ENCODE measurements around the gene MUCL3.
A peak's percentile ranks its signal among the peaks of the same experiment; 100 is the strongest.

The MUCL3 gene

DNA sequence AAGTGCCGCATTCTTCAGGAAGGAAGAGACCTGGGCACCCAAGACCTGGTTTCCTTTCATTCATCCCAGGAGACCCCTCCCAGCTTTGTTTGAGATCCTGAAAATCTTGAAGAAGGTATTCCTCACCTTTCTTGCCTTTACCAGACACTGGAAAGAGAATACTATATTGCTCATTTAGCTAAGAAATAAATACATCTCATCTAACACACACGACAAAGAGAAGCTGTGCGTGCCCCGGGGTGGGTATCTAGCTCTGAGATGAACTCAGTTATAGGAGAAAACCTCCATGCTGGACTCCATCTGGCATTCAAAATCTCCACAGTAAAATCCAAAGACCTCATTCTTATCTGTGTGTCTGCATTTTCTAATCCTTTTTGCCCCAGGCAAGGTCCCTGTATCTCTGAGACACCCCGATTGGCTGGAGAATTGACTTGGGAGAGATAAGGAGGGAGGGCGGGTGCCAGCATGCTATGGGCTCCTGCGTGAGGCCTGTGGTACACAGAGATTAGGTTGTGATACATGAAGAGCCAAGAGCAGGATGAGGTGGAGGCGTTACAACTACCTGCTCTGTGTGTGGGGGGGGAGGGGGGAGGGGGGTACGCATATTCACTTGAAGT, 47.5 kb downstream of the MUCL3 start:
- Histone ChIP-seq H3K4me3 (replicated peaks; ENCODE audit: insufficient read depth, low read length) (no peak overlapping the region), H3K27ac (replicated peaks) (no peak overlapping the region), H3K27me3 (ENCODE audit: insufficient read depth, poor library complexity, severe bottlenecking) (no peaks in the 10 kb centered on the region)
- TF ChIP-seq, protein P1, sequence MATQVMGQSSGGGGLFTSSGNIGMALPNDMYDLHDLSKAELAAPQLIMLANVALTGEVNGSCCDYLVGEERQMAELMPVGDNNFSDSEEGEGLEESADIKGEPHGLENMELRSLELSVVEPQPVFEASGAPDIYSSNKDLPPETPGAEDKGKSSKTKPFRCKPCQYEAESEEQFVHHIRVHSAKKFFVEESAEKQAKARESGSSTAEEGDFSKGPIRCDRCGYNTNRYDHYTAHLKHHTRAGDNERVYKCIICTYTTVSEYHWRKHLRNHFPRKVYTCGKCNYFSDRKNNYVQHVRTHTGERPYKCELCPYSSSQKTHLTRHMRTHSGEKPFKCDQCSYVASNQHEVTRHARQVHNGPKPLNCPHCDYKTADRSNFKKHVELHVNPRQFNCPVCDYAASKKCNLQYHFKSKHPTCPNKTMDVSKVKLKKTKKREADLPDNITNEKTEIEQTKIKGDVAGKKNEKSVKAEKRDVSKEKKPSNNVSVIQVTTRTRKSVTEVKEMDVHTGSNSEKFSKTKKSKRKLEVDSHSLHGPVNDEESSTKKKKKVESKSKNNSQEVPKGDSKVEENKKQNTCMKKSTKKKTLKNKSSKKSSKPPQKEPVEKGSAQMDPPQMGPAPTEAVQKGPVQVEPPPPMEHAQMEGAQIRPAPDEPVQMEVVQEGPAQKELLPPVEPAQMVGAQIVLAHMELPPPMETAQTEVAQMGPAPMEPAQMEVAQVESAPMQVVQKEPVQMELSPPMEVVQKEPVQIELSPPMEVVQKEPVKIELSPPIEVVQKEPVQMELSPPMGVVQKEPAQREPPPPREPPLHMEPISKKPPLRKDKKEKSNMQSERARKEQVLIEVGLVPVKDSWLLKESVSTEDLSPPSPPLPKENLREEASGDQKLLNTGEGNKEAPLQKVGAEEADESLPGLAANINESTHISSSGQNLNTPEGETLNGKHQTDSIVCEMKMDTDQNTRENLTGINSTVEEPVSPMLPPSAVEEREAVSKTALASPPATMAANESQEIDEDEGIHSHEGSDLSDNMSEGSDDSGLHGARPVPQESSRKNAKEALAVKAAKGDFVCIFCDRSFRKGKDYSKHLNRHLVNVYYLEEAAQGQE (IDR thresholded peaks at IDR 0.05; ENCODE audit: insufficient replicate concordance, low read depth): no peak
- TF ChIP-seq GABPA (IDR thresholded peaks at IDR 0.05; ENCODE audit: low read depth) (no peak), SPI1 (IDR thresholded peaks at IDR 0.05; ENCODE audit: borderline replicate concordance, low read depth) (no peak)
- DNase-seq (ENCODE audit: low read depth in 1 of 2, low spot score in 1 of 2): no peak

DNA sequence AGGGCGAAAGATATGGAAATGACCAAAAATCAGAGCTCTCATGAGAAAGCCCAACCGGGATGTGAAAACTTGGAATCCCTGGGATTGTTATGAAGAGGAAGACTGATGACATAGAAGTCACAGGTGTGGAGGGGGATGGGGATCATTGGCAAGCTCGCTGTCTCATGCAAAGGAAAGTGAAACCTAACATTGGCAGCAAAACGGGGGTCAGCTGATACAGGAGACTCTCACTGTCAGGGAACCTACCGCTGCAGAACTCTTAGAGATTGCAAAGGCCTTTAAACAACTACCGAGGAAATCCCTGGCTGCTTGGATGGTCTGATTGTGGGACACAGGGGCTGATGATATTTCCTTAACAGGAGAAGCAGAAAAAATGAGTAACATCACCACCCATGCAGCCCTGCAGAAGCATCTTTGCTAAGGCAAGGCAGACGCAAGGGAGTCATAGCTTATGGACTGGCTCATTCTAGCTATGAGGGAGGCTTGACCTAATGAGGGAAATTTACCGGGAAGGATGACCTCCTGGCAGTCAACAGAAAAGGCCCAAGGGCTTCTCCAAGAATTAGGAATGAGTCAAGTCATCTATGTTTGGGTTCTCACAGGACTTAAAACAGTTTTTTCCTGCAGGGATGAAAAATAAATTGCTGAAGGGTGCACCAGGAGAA, 49.8 kb downstream of the MUCL3 start:
- Histone ChIP-seq H3K27ac (replicated peaks) (no peak overlapping the region), H3K27me3 (ENCODE audit: insufficient read depth, poor library complexity, severe bottlenecking) (no peaks in the 10 kb centered on the region), H3K4me3 (replicated peaks; ENCODE audit: insufficient read depth, low read length) (no peak overlapping the region)
- no peak for DNase-seq (ENCODE audit: low read depth in 1 of 2, low spot score in 1 of 2)
- no peak for TF ChIP-seq POLR2AphosphoS5 (IDR thresholded peaks at IDR 0.05; ENCODE audit: low read depth)
- no peak for TF ChIP-seq GABPA (IDR thresholded peaks at IDR 0.05; ENCODE audit: low read depth)
- no peak for TF ChIP-seq SPI1 (IDR thresholded peaks at IDR 0.05; ENCODE audit: borderline replicate concordance, low read depth)
- TF ChIP-seq, protein P2, sequence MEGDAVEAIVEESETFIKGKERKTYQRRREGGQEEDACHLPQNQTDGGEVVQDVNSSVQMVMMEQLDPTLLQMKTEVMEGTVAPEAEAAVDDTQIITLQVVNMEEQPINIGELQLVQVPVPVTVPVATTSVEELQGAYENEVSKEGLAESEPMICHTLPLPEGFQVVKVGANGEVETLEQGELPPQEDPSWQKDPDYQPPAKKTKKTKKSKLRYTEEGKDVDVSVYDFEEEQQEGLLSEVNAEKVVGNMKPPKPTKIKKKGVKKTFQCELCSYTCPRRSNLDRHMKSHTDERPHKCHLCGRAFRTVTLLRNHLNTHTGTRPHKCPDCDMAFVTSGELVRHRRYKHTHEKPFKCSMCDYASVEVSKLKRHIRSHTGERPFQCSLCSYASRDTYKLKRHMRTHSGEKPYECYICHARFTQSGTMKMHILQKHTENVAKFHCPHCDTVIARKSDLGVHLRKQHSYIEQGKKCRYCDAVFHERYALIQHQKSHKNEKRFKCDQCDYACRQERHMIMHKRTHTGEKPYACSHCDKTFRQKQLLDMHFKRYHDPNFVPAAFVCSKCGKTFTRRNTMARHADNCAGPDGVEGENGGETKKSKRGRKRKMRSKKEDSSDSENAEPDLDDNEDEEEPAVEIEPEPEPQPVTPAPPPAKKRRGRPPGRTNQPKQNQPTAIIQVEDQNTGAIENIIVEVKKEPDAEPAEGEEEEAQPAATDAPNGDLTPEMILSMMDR (IDR thresholded peaks at IDR 0.05; ENCODE audit: insufficient read depth, low read length): no peak
- TF ChIP-seq, protein P1 (IDR thresholded peaks at IDR 0.05; ENCODE audit: insufficient replicate concordance, low read depth): no peak

DNA sequence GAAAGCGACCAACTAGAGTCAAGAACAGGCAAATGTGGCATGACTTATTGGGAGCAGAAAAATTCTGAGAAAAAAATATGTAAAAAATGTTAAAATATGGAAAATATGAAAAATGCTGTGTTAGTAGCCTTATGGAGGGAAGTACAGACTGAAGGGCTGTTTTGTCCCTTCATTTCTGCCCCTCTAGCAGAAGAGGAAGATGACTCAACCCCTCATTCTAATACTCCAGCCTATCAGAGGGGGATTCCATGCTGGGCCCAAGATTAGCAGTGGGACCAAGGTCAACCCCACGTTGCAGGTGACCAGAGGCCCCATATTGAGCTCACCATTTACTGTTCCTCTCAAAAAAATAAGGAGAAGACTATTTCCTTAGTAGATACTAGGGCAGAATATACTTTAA, 51.1 kb downstream of the MUCL3 start:
- DNase-seq (ENCODE audit: low read depth in 1 of 2, low spot score in 1 of 2): no peak
- no peak overlapping the region for H3K27ac ChIP-seq (replicated peaks)
- no peak for TF ChIP-seq POLR2AphosphoS5 (IDR thresholded peaks at IDR 0.05; ENCODE audit: low read depth)
- TF ChIP-seq, protein P1 (IDR thresholded peaks at IDR 0.05; ENCODE audit: insufficient replicate concordance, low read depth): no peak
- no peaks in the 10 kb centered on the region for H3K27me3 ChIP-seq (ENCODE audit: insufficient read depth, poor library complexity, severe bottlenecking)
- H3K4me3 ChIP-seq (replicated peaks; ENCODE audit: insufficient read depth, low read length): no peak overlapping the region

DNA sequence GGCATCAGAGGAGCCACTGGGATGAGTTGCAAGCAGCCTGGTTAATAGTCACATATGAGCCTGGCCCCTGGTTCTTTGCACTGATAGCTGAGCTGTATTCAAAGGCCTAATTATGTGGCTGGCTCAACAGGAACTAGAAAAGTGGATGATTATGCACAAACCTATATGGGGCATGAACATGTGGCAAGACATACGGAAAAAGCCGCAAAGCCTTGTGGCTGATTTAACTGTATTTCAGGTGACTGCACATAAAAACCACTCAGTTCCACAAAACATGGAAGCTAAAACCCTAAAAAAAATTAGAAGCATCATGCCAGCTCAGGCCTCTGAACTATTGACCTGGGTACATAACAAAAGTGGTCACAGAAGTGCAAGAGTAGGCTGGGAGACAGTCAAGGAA, 56.5 kb downstream of the MUCL3 start:
- H3K4me3 ChIP-seq (replicated peaks; ENCODE audit: insufficient read depth, low read length): no peak overlapping the region
- no peak overlapping the region for H3K27ac ChIP-seq (replicated peaks)
- H3K27me3 ChIP-seq (ENCODE audit: insufficient read depth, poor library complexity, severe bottlenecking): no peaks in the 10 kb centered on the region
- DNase-seq (ENCODE audit: low read depth in 1 of 2, low spot score in 1 of 2): peak in 1 of 2 experiments; percentile 65
- TF ChIP-seq POLR2AphosphoS5 (IDR thresholded peaks at IDR 0.05; ENCODE audit: low read depth) (no peak), SPI1 (IDR thresholded peaks at IDR 0.05; ENCODE audit: borderline replicate concordance, low read depth) (no peak), GABPA (IDR thresholded peaks at IDR 0.05; ENCODE audit: low read depth) (no peak)
- TF ChIP-seq, protein P2 (IDR thresholded peaks at IDR 0.05; ENCODE audit: insufficient read depth, low read length): no peak
- TF ChIP-seq, protein P1 (IDR thresholded peaks at IDR 0.05; ENCODE audit: insufficient replicate concordance, low read depth): no peak

Data from HL-60 (cell line).